ENCODE data around the gene HSPH1.

DNA sequence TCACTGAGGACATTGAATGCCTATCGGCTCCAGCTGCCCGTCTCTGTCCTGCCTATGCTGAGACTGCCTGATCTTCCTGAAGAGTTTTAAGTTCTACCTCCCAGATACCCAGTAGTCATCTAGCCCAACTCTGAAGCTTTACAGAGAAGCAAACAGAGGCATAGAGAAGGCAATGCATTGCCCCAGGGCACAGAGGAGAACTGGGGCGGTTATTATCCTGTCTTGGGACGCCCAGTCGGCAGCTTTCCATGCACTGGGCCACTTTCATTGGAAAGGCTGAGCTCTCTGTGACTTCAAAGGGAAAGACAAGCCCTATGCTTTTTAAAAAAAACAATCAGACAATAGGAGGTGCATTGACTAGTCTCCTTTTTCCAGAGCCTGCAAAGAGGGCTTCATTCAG, 71.6 kb downstream of the HSPH1 start:
- TF ChIP-seq, protein P1, sequence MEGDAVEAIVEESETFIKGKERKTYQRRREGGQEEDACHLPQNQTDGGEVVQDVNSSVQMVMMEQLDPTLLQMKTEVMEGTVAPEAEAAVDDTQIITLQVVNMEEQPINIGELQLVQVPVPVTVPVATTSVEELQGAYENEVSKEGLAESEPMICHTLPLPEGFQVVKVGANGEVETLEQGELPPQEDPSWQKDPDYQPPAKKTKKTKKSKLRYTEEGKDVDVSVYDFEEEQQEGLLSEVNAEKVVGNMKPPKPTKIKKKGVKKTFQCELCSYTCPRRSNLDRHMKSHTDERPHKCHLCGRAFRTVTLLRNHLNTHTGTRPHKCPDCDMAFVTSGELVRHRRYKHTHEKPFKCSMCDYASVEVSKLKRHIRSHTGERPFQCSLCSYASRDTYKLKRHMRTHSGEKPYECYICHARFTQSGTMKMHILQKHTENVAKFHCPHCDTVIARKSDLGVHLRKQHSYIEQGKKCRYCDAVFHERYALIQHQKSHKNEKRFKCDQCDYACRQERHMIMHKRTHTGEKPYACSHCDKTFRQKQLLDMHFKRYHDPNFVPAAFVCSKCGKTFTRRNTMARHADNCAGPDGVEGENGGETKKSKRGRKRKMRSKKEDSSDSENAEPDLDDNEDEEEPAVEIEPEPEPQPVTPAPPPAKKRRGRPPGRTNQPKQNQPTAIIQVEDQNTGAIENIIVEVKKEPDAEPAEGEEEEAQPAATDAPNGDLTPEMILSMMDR (IDR thresholded peaks at IDR 0.05), result no peak
- TF ChIP-seq POLR2A (IDR thresholded peaks at IDR 0.05) (no peak), POLR2AphosphoS5 (IDR thresholded peaks at IDR 0.05) (no peak)

Data from breast epithelium (tissue), 3 donors.